ENCODE data around the gene TMEM269.

DNA sequence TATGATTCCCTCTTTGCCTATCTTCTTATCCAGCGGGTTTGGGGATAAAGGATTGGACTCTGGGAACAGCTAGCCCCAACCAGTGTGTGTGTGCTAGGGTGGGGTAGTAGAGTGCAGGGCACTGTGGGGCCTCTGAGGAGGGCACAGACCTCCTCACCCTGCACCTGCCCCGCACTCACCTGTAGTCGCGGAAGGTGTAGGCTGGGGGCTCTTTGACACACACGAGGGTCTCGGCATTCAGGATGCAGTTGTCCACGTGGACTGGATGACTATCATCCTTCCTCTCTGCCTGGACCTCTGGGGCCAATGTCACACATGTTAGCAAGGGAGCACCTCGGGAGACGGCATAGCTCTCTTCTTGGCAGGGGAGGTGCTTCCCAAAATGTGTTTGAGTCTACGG, 36.8 kb upstream of the TMEM269 start:
- TF ChIP-seq SIN3A (IDR thresholded peaks at IDR 0.05; ENCODE audit: borderline replicate concordance, insufficient read depth, low read length) (no peak), POLR2AphosphoS5 (IDR thresholded peaks at IDR 0.05; ENCODE audit: low read depth, low read length) (no peak), TAF1 (IDR thresholded peaks at IDR 0.05; ENCODE audit: borderline replicate concordance, insufficient read depth, low read length) (no peak), FOXP2 (optimal IDR thresholded peaks at IDR 0.05; ENCODE audit: borderline replicate concordance, extremely low read depth, extremely low read length, insufficient read depth) (no peak)
- TF ChIP-seq, protein P1, sequence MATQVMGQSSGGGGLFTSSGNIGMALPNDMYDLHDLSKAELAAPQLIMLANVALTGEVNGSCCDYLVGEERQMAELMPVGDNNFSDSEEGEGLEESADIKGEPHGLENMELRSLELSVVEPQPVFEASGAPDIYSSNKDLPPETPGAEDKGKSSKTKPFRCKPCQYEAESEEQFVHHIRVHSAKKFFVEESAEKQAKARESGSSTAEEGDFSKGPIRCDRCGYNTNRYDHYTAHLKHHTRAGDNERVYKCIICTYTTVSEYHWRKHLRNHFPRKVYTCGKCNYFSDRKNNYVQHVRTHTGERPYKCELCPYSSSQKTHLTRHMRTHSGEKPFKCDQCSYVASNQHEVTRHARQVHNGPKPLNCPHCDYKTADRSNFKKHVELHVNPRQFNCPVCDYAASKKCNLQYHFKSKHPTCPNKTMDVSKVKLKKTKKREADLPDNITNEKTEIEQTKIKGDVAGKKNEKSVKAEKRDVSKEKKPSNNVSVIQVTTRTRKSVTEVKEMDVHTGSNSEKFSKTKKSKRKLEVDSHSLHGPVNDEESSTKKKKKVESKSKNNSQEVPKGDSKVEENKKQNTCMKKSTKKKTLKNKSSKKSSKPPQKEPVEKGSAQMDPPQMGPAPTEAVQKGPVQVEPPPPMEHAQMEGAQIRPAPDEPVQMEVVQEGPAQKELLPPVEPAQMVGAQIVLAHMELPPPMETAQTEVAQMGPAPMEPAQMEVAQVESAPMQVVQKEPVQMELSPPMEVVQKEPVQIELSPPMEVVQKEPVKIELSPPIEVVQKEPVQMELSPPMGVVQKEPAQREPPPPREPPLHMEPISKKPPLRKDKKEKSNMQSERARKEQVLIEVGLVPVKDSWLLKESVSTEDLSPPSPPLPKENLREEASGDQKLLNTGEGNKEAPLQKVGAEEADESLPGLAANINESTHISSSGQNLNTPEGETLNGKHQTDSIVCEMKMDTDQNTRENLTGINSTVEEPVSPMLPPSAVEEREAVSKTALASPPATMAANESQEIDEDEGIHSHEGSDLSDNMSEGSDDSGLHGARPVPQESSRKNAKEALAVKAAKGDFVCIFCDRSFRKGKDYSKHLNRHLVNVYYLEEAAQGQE (IDR thresholded peaks at IDR 0.05; ENCODE audit: insufficient read depth in 1 of 2, low read depth in 2 of 2, low read length in 2 of 2), result no peak
